GM23338 (cell line): ENCODE data around the gene FGFR2. TPM values are rescaled to one million over a fixed set of nuclear protein-coding genes. Genes with fewer than 3 reads are reported as not detected.
A peak's percentile ranks its signal among the peaks of the same experiment; 100 is the strongest.

Experiments used
- ATAC-seq: fragments of 200-7000 bp; cut with Tn5 transposase; 3 replicates; pipeline ENCODE4 v1.9.1; 2020
- DNase-seq: peaks from one replicate; pipeline ENCODE4 v3.0.0-alpha.2; 2015; ENCODE audit warnings: low spot score
- H2AFZ ChIP-seq: fragments of 200-600 bp; sonication (generic); 2 replicates; pipeline ENCODE4 v1.8.0; 2016; ENCODE audit warnings: antibody characterized with exemption, mild to moderate bottlenecking, moderate library complexity
- H3F3A ChIP-seq: fragments of 200-600 bp; sonication (generic); replicated peaks from 2 replicates; pipeline ENCODE4 v1.8.0; 2017; ENCODE audit warnings: antibody characterized with exemption, mixed run types, low read depth
- H3K27ac ChIP-seq: fragments of 200-600 bp; sonication (generic); 2 replicates; pipeline ENCODE4 v1.6.1; 2016; ENCODE audit warnings: low read depth
- H3K27me3 ChIP-seq: fragments of 200-600 bp; sonication (generic); 2 replicates; pipeline ENCODE4 v1.8.0; 2016; ENCODE audit warnings: mild to moderate bottlenecking, mixed run types, moderate library complexity; ENCODE audit not compliant: insufficient read depth
- H3K36me3 ChIP-seq: fragments of 200-600 bp; sonication (generic); 2 replicates; pipeline ENCODE4 v1.8.0; 2016; ENCODE audit warnings: mild to moderate bottlenecking; ENCODE audit not compliant: insufficient read depth
- H3K4me1 ChIP-seq: fragments of 200-600 bp; sonication (generic); 2 replicates; pipeline ENCODE4 v1.8.0; 2016; ENCODE audit warnings: mild to moderate bottlenecking, moderate library complexity; ENCODE audit not compliant: insufficient read depth
- H3K4me2 ChIP-seq: fragments of 200-600 bp; sonication (generic); 2 replicates; pipeline ENCODE4 v1.7.1; 2017; ENCODE audit warnings: mixed run types
- H3K4me3 ChIP-seq: fragments of 200-600 bp; sonication (generic); 2 replicates; pipeline ENCODE4 v1.6.1; 2016; ENCODE audit warnings: mixed run types
- H3K79me2 ChIP-seq: fragments of 200-600 bp; sonication (generic); replicated peaks from 2 replicates; pipeline ENCODE4 v1.8.0; 2017; ENCODE audit warnings: mild to moderate bottlenecking; ENCODE audit not compliant: insufficient read depth
- H3K9me2 ChIP-seq: fragments of 200-600 bp; sonication (generic); 2 replicates; pipeline ENCODE4 v1.8.0; 2017; ENCODE audit not compliant: insufficient read depth
- H4K20me1 ChIP-seq: fragments of 200-600 bp; sonication (generic); replicated peaks from 2 replicates; pipeline ENCODE4 v1.8.0; 2017; ENCODE audit warnings: mild to moderate bottlenecking; ENCODE audit not compliant: insufficient read depth
- H3K27ac Mint-ChIP-seq: 2 replicates; pipeline ENCODE4 v1.8.0; 2020; ENCODE audit warnings: inconsistent platforms, mild to moderate bottlenecking, moderate library complexity, mixed read lengths
- H3K27me3 Mint-ChIP-seq: 3 replicates; pipeline ENCODE4 v1.8.0; 2022; ENCODE audit warnings: low read depth, mild to moderate bottlenecking, moderate library complexity, mixed read lengths, inconsistent platforms; ENCODE audit not compliant: insufficient read depth, poor library complexity
- H3K36me3 Mint-ChIP-seq: 3 replicates; pipeline ENCODE4 v1.8.0; 2021; ENCODE audit warnings: low read depth, mild to moderate bottlenecking, inconsistent platforms, moderate library complexity, mixed read lengths
- H3K4me1 Mint-ChIP-seq: 3 replicates; pipeline ENCODE4 v1.8.0; 2020; ENCODE audit warnings: mild to moderate bottlenecking, inconsistent platforms, mixed read lengths
- H3K4me3 Mint-ChIP-seq: 3 replicates; pipeline ENCODE4 v1.8.0; 2021; ENCODE audit warnings: moderate library complexity, mild to moderate bottlenecking, inconsistent platforms, mixed read lengths
- H3K9me3 Mint-ChIP-seq: 3 replicates; pipeline ENCODE4 v1.8.0; 2020; ENCODE audit warnings: moderate library complexity, mild to moderate bottlenecking, inconsistent platforms, mixed read lengths
- CREB1 ChIP-seq: fragments of 250-450 bp; sonication (Bioruptor Pico); IDR thresholded peaks from 2 replicates; pipeline ENCODE4 v1.5.0; 2020; ENCODE audit warnings: low read depth, mild to moderate bottlenecking, moderate library complexity
- CTCF ChIP-seq, 2 experiments: fragments of 200-600 bp in 1 of 2; sonication (generic) in 1 of 2; conservative IDR thresholded peaks; 2 replicates each; pipeline versions ENCODE4 v1.5.1 to v1.6.1; 2016 to 2017; ENCODE audit warnings: antibody characterized with exemption in 2 of 2, low read depth in 2 of 2, mild to moderate bottlenecking in 2 of 2, moderate library complexity in 1 of 2
- ETS1 ChIP-seq: IDR thresholded peaks from 2 replicates; pipeline ENCODE4 v1.6.1; 2016; ENCODE audit warnings: antibody characterized with exemption
- EZH2 ChIP-seq: fragments of 200-600 bp; sonication (generic); IDR thresholded peaks from one replicate; pipeline ENCODE4 v1.8.0; 2017; ENCODE audit warnings: antibody characterized with exemption, mild to moderate bottlenecking, low read depth; ENCODE audit not compliant: unreplicated experiment
- EZH2phosphoT487 ChIP-seq: fragments of 200-600 bp; sonication (generic); IDR thresholded peaks from one replicate; pipeline ENCODE4 v1.8.1; 2018; ENCODE audit warnings: antibody characterized with exemption; ENCODE audit not compliant: unreplicated experiment
- JUNB ChIP-seq: IDR thresholded peaks from one replicate; pipeline ENCODE4 v1.6.1; 2016; ENCODE audit warnings: antibody characterized with exemption; ENCODE audit not compliant: unreplicated experiment
- NANOG ChIP-seq: IDR thresholded peaks from 2 replicates; pipeline ENCODE4 v1.6.1; 2016; ENCODE audit warnings: antibody characterized with exemption, borderline replicate concordance
- POLR2AphosphoS5 ChIP-seq: IDR thresholded peaks from 2 replicates; pipeline ENCODE4 v1.6.1; 2016; ENCODE audit warnings: antibody characterized with exemption, low read depth
- REST ChIP-seq: IDR thresholded peaks from one replicate; pipeline ENCODE4 v1.6.1; 2018; ENCODE audit warnings: antibody characterized with exemption; ENCODE audit not compliant: unreplicated experiment
- STAT1 ChIP-seq: IDR thresholded peaks from one replicate; pipeline ENCODE4 v1.6.1; 2016; ENCODE audit warnings: antibody characterized with exemption; ENCODE audit not compliant: unreplicated experiment
- ZNF114 ChIP-seq: fragments of 250-450 bp; sonication (Bioruptor Pico); IDR thresholded peaks from 2 replicates; pipeline ENCODE4 v1.5.0; 2020; ENCODE audit warnings: mild to moderate bottlenecking, moderate library complexity
- ZNF331 ChIP-seq: fragments of 250-450 bp; sonication (Bioruptor Pico); IDR thresholded peaks from 2 replicates; pipeline ENCODE4 v1.5.0; 2020; ENCODE audit warnings: low read depth, mild to moderate bottlenecking, moderate library complexity
- ZNF462 ChIP-seq: fragments of 250-450 bp; sonication (Bioruptor Pico); IDR thresholded peaks from 2 replicates; pipeline ENCODE4 v1.5.0; 2020; ENCODE audit warnings: mild to moderate bottlenecking, moderate library complexity
- polyA plus RNA-seq: library from polyadenylated mRNA; unstranded; fragments of >200 nt; fragmentation: Nextera tagmentation; extraction: Ambion mirVana; gene quantifications from 2 replicates; pipeline ENCODE4 v1.2.1, GENCODE V29; 2016
- total RNA-seq: library from RNA; depleted of rRNA; stranded (reverse); fragments of >200 nt; shearing (Covaris generic); gene quantifications from 2 replicates; pipeline ENCODE4 v1.2.3, GENCODE V29; 2014

The FGFR2 gene
- total and polyA plus RNA-seq, 2 experiments from 2014 or later: 31.1 to 106 TPM

- H3K36me3 Mint-ChIP-seq: peaks cover 65% of the 10 kb centered on the region
- peak overlapping the region; percentile 84; the same call in 1 of the 2 replicates for H3K27ac ChIP-seq
- H3F3A ChIP-seq: 0 out of 2 replicates have a peak, but pooled peaks cover 6% of the 10 kb centered on the region
- H3K4me1 ChIP-seq: peaks cover 48% of the 10 kb centered on the region
- H3K9me2 ChIP-seq: no peaks in the 10 kb centered on the region
- peaks cover 36% of the 10 kb centered on the region for H4K20me1 ChIP-seq
- H3K4me1 Mint-ChIP-seq: peaks cover 62% of the 10 kb centered on the region
- peaks cover 100% of the 10 kb centered on the region for H3K79me2 ChIP-seq
- no peak overlapping the region for H3K4me3 Mint-ChIP-seq
- H3K36me3 ChIP-seq: peaks cover 24% of the 10 kb centered on the region
- peaks cover 4% of the 10 kb centered on the region for H3K27me3 Mint-ChIP-seq
- DNase-seq (no peak), ATAC-seq (peak; percentile 58)
- TF ChIP-seq ZNF114 (CRISPR knock-in tag) (no peak), ETS1 (no peak), JUNB (no peak), STAT1 (no peak), CTCF (conservative IDR thresholded peaks at IDR 0.05; ENCODE audit: low read depth in 2 of 2) (no peak), POLR2AphosphoS5 (no peak), EZH2 (no peak), ZNF331 (CRISPR knock-in tag) (no peak), NANOG (no peak), REST (no peak), EZH2phosphoT487 (no peak), ZNF462 (no peak), CREB1 (CRISPR knock-in tag) (no peak)
- peak overlapping the region; percentile 69; the same call in 1 of the 2 replicates for H3K27ac Mint-ChIP-seq
- 0 out of 3 replicates have a peak, but pooled peaks cover under 1% of the 10 kb centered on the region for H3K9me3 Mint-ChIP-seq
- H3K27me3 ChIP-seq: no peaks in the 10 kb centered on the region
- no peak overlapping the region for H3K4me2 ChIP-seq
- no peak overlapping the region for H2AFZ ChIP-seq
- H3K4me3 ChIP-seq: no peak overlapping the region
These were observed 70.6 kb downstream of the FGFR2 start for GRCh38 chr10:121527690-121528089.
